GM23338 (cell line): ENCODE data around the gene GRAMD2B. TPM values are rescaled to one million over a fixed set of nuclear protein-coding genes. Genes with fewer than 3 reads are reported as not detected.

ENCODE experiments used
- ATAC-seq: fragments of 200-7000 bp; cut with Tn5 transposase; 3 replicates; pipeline ENCODE4 v1.9.1; 2020
- DNase-seq: peaks from one replicate; pipeline ENCODE4 v3.0.0-alpha.2; 2015; ENCODE audit warnings: low spot score
- H2AFZ ChIP-seq: fragments of 200-600 bp; sonication (generic); 2 replicates; pipeline ENCODE4 v1.8.0; 2016; ENCODE audit warnings: antibody characterized with exemption, mild to moderate bottlenecking, moderate library complexity
- H3F3A ChIP-seq: fragments of 200-600 bp; sonication (generic); replicated peaks from 2 replicates; pipeline ENCODE4 v1.8.0; 2017; ENCODE audit warnings: antibody characterized with exemption, mixed run types, low read depth
- H3K27ac ChIP-seq: fragments of 200-600 bp; sonication (generic); 2 replicates; pipeline ENCODE4 v1.6.1; 2016; ENCODE audit warnings: low read depth
- H3K27me3 ChIP-seq: fragments of 200-600 bp; sonication (generic); 2 replicates; pipeline ENCODE4 v1.8.0; 2016; ENCODE audit warnings: mild to moderate bottlenecking, mixed run types, moderate library complexity; ENCODE audit not compliant: insufficient read depth
- H3K36me3 ChIP-seq: fragments of 200-600 bp; sonication (generic); 2 replicates; pipeline ENCODE4 v1.8.0; 2016; ENCODE audit warnings: mild to moderate bottlenecking; ENCODE audit not compliant: insufficient read depth
- H3K4me1 ChIP-seq: fragments of 200-600 bp; sonication (generic); 2 replicates; pipeline ENCODE4 v1.8.0; 2016; ENCODE audit warnings: mild to moderate bottlenecking, moderate library complexity; ENCODE audit not compliant: insufficient read depth
- H3K4me2 ChIP-seq: fragments of 200-600 bp; sonication (generic); 2 replicates; pipeline ENCODE4 v1.7.1; 2017; ENCODE audit warnings: mixed run types
- H3K4me3 ChIP-seq: fragments of 200-600 bp; sonication (generic); 2 replicates; pipeline ENCODE4 v1.6.1; 2016; ENCODE audit warnings: mixed run types
- H3K79me2 ChIP-seq: fragments of 200-600 bp; sonication (generic); replicated peaks from 2 replicates; pipeline ENCODE4 v1.8.0; 2017; ENCODE audit warnings: mild to moderate bottlenecking; ENCODE audit not compliant: insufficient read depth
- H3K9me2 ChIP-seq: fragments of 200-600 bp; sonication (generic); 2 replicates; pipeline ENCODE4 v1.8.0; 2017; ENCODE audit not compliant: insufficient read depth
- H4K20me1 ChIP-seq: fragments of 200-600 bp; sonication (generic); replicated peaks from 2 replicates; pipeline ENCODE4 v1.8.0; 2017; ENCODE audit warnings: mild to moderate bottlenecking; ENCODE audit not compliant: insufficient read depth
- H3K27ac Mint-ChIP-seq: 2 replicates; pipeline ENCODE4 v1.8.0; 2020; ENCODE audit warnings: inconsistent platforms, mild to moderate bottlenecking, moderate library complexity, mixed read lengths
- H3K27me3 Mint-ChIP-seq: 3 replicates; pipeline ENCODE4 v1.8.0; 2022; ENCODE audit warnings: low read depth, mild to moderate bottlenecking, moderate library complexity, mixed read lengths, inconsistent platforms; ENCODE audit not compliant: insufficient read depth, poor library complexity
- H3K36me3 Mint-ChIP-seq: 3 replicates; pipeline ENCODE4 v1.8.0; 2021; ENCODE audit warnings: low read depth, mild to moderate bottlenecking, inconsistent platforms, moderate library complexity, mixed read lengths
- H3K4me1 Mint-ChIP-seq: 3 replicates; pipeline ENCODE4 v1.8.0; 2020; ENCODE audit warnings: mild to moderate bottlenecking, inconsistent platforms, mixed read lengths
- H3K4me3 Mint-ChIP-seq: 3 replicates; pipeline ENCODE4 v1.8.0; 2021; ENCODE audit warnings: moderate library complexity, mild to moderate bottlenecking, inconsistent platforms, mixed read lengths
- H3K9me3 Mint-ChIP-seq: 3 replicates; pipeline ENCODE4 v1.8.0; 2020; ENCODE audit warnings: moderate library complexity, mild to moderate bottlenecking, inconsistent platforms, mixed read lengths
- JUNB ChIP-seq: IDR thresholded peaks from one replicate; pipeline ENCODE4 v1.6.1; 2016; ENCODE audit warnings: antibody characterized with exemption; ENCODE audit not compliant: unreplicated experiment
- POLR2AphosphoS5 ChIP-seq: IDR thresholded peaks from 2 replicates; pipeline ENCODE4 v1.6.1; 2016; ENCODE audit warnings: antibody characterized with exemption, low read depth
- STAT1 ChIP-seq: IDR thresholded peaks from one replicate; pipeline ENCODE4 v1.6.1; 2016; ENCODE audit warnings: antibody characterized with exemption; ENCODE audit not compliant: unreplicated experiment
- polyA plus RNA-seq: library from polyadenylated mRNA; unstranded; fragments of >200 nt; fragmentation: Nextera tagmentation; extraction: Ambion mirVana; gene quantifications from 2 replicates; pipeline ENCODE4 v1.2.1, GENCODE V29; 2016
- total RNA-seq: library from RNA; depleted of rRNA; stranded (reverse); fragments of >200 nt; shearing (Covaris generic); gene quantifications from 2 replicates; pipeline ENCODE4 v1.2.3, GENCODE V29; 2014
- TF ChIP-seq, protein P1 (sequence below): fragments of 250-450 bp; sonication (Bioruptor Pico); IDR thresholded peaks from 2 replicates; pipeline ENCODE4 v1.5.0; 2020; ENCODE audit warnings: mild to moderate bottlenecking, moderate library complexity

Gene GRAMD2B
- total and polyA plus RNA-seq, 2 experiments from 2014 or later = 9.7 to 16.9 TPM

DNA sequence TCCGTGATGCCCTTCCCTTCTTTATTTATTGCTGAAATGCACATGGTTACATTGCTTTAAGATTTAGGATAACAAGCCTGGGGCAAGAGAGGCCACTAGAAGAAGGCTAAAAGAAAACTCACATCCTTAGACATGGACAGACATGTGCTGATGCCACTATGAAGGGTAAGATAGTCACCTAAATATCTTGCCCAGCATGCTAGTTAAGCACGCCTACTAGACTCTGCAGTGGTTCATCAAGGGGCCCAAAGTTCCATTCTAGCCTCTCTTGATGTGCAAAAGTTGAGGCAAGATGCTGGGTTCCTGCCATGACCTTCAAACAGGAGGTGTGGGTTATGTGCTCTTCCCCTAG is 49.3 kb downstream of the GRAMD2B start (continued):
- TF ChIP-seq, protein P1, sequence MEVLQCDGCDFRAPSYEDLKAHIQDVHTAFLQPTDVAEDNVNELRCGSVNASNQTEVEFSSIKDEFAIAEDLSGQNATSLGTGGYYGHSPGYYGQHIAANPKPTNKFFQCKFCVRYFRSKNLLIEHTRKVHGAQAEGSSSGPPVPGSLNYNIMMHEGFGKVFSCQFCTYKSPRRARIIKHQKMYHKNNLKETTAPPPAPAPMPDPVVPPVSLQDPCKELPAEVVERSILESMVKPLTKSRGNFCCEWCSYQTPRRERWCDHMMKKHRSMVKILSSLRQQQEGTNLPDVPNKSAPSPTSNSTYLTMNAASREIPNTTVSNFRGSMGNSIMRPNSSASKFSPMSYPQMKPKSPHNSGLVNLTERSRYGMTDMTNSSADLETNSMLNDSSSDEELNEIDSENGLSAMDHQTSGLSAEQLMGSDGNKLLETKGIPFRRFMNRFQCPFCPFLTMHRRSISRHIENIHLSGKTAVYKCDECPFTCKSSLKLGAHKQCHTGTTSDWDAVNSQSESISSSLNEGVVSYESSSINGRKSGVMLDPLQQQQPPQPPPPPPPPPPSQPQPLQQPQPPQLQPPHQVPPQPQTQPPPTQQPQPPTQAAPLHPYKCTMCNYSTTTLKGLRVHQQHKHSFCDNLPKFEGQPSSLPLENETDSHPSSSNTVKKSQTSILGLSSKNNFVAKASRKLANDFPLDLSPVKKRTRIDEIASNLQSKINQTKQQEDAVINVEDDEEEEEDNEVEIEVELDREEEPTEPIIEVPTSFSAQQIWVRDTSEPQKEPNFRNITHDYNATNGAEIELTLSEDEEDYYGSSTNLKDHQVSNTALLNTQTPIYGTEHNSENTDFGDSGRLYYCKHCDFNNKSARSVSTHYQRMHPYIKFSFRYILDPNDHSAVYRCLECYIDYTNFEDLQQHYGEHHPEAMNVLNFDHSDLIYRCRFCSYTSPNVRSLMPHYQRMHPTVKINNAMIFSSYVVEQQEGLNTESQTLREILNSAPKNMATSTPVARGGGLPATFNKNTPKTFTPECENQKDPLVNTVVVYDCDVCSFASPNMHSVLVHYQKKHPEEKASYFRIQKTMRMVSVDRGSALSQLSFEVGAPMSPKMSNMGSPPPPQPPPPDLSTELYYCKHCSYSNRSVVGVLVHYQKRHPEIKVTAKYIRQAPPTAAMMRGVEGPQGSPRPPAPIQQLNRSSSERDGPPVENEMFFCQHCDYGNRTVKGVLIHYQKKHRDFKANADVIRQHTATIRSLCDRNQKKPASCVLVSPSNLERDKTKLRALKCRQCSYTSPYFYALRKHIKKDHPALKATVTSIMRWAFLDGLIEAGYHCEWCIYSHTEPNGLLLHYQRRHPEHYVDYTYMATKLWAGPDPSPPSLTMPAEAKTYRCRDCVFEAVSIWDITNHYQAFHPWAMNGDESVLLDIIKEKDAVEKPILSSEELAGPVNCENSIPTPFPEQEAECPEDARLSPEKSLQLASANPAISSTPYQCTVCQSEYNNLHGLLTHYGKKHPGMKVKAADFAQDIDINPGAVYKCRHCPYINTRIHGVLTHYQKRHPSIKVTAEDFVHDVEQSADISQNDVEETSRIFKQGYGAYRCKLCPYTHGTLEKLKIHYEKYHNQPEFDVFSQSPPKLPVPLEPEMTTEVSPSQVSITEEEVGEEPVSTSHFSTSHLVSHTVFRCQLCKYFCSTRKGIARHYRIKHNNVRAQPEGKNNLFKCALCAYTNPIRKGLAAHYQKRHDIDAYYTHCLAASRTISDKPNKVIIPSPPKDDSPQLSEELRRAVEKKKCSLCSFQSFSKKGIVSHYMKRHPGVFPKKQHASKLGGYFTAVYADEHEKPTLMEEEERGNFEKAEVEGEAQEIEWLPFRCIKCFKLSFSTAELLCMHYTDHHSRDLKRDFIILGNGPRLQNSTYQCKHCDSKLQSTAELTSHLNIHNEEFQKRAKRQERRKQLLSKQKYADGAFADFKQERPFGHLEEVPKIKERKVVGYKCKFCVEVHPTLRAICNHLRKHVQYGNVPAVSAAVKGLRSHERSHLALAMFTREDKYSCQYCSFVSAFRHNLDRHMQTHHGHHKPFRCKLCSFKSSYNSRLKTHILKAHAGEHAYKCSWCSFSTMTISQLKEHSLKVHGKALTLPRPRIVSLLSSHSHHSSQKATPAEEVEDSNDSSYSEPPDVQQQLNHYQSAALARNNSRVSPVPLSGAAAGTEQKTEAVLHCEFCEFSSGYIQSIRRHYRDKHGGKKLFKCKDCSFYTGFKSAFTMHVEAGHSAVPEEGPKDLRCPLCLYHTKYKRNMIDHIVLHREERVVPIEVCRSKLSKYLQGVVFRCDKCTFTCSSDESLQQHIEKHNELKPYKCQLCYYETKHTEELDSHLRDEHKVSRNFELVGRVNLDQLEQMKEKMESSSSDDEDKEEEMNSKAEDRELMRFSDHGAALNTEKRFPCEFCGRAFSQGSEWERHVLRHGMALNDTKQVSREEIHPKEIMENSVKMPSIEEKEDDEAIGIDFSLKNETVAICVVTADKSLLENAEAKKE (CRISPR knock-in tag) = no peak
- TF ChIP-seq POLR2AphosphoS5 (no peak), JUNB (no peak)

DNA sequence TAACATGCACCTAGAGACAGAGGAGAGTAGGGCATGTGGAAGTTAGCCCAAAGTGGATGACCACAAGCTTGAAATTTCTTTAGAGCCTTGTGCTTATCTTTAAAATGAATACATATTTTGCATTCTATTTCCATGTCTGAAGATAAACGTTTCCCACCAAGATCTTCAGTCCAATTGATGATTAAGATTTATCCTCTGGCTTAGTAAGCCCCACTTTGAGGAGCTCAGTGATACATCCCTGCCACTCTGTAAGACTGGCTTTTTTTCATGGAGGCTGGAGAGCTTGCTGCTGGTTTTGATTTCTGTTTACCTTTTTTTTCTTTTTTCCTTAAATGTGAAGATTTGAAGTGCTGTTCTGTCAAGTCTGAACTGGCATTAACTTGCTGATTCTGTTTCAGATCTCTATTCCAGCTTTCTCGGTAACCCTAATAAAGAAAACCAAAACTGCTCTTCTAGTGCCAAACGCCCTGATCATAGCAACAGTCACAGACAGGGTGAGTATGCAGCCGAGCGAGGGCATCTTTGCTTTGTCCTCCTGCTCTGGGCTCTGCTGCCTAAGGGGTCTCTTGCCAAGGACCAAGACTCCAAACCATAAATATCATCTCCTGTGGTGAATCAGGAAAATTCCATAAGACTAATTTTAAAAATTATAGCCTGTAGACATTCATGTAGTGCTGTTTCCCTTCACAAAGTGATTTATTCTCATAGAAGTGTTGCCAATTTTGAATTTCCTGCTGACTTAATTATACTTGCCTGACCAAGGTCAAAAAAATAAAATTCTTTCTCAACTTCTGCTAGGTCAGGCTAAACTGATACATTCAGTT is 54.3 kb downstream of the GRAMD2B start:
- H3K27me3 ChIP-seq = no peaks in the 10 kb centered on the region
- H2AFZ ChIP-seq = no peak overlapping the region
- H3K4me2 ChIP-seq = no peak overlapping the region
- no peak overlapping the region for H3K4me3 ChIP-seq
- Mint-ChIP-seq H3K27me3 (no peaks in the 10 kb centered on the region), H3K27ac (no peak overlapping the region), H3K4me3 (no peak overlapping the region), H3K9me3 (no peaks in the 10 kb centered on the region), H3K4me1 (peaks cover under 1% of the 10 kb centered on the region; the same call in 1 of the 3 replicates), H3K36me3 (peaks cover 11% of the 10 kb centered on the region)
- H3K27ac ChIP-seq = no peak overlapping the region
- no peak for TF ChIP-seq POLR2AphosphoS5
- TF ChIP-seq STAT1 = no peak
- TF ChIP-seq, protein P1 (CRISPR knock-in tag) = no peak
- no peak for TF ChIP-seq JUNB
- DNase-seq = no peak
- H3K79me2 ChIP-seq = no peaks in the 10 kb centered on the region
- ATAC-seq = no peak
- H3K9me2 ChIP-seq = no peaks in the 10 kb centered on the region
- H3K36me3 ChIP-seq = peaks cover 17% of the 10 kb centered on the region; the same call in 1 of the 2 replicates
- H3K4me1 ChIP-seq = no peaks in the 10 kb centered on the region
- no peaks in the 10 kb centered on the region for H4K20me1 ChIP-seq
- no peaks in the 10 kb centered on the region for H3F3A ChIP-seq
